H1 (cell line): ENCODE data around the gene TP73. TPM values are rescaled to one million over a fixed set of nuclear protein-coding genes. Genes with fewer than 3 reads are reported as not detected.

Experiments
- CHD7 ChIP-seq: fragments of 300-600 bp; sonication (generic); IDR thresholded peaks from 2 replicates; pipeline ENCODE4 v1.7.1; 2012; ENCODE audit warnings: low read length, moderate library complexity, mild to moderate bottlenecking, inconsistent platforms; ENCODE audit not compliant: insufficient replicate concordance
- RFX5 ChIP-seq: IDR thresholded peaks from 2 replicates; pipeline ENCODE4 v1.6.1; 2011; ENCODE audit warnings: low read depth, low read length, improper control_type of control experiment, borderline replicate concordance
- SUZ12 ChIP-seq: fragments of 200-600 bp; sonication (generic); IDR thresholded peaks from 2 replicates; pipeline ENCODE4 v1.6.1; 2012; ENCODE audit warnings: mild to moderate bottlenecking, inconsistent platforms, low read length, moderate library complexity, mixed read lengths
- TBP ChIP-seq: IDR thresholded peaks from 2 replicates; pipeline ENCODE4 v1.6.1; 2011; ENCODE audit warnings: low read depth, low read length, improper control_type of control experiment
- polyA plus RNA-seq, 7 experiments: library from polyadenylated mRNA; depleted of rRNA in 3 of 7; stranded (reverse) in 5 of 7; unstranded in 2 of 7; fragments of >200 nt in 5 of 7; fragments of 200-250 nt in 2 of 7; gene quantifications; 1 replicate in 5 of 7; 2 replicates in 1 of 7; 4 replicates in 1 of 7; pipeline versions ENCODE4 v1.2.1 to v1.2.3, GENCODE V29; 2011 to 2013; ENCODE audit warnings: missing spikeins in 2 of 7, mixed read lengths in 2 of 7
- total RNA-seq: library from RNA; stranded (reverse); fragmentation: NEBNext Ultra II Directional; extraction: Animal tissue kit (Norgen Biotek cat#: 25700); gene quantifications from 2 replicates; pipeline ENCODE4 v1.2.1, GENCODE V29; 2021

TP73 gene
- total and polyA plus RNA-seq, 2 of the 8 experiments (the other 6 are each of a cell fraction or from before 2014, with no cell fraction given): 2.6 to 3.1 TPM

GRCh38 chr1:3620708-3621107 is 31.6 kb upstream of the TP73 start (continued):
- TF ChIP-seq CHD7: no peak
- TF ChIP-seq TBP: no peak
- TF ChIP-seq RFX5: no peak
- TF ChIP-seq SUZ12: no peak
